ENCODE measurements around the gene PSMA7. TPM values are rescaled to one million over a fixed set of nuclear protein-coding genes. Genes with fewer than 3 reads are reported as not detected.
"Not testable (repeated sequence)": the region's sequence is repeated elsewhere in the genome, so short reads cannot be mapped to it uniquely, and the experiment has no call there.

The PSMA7 gene
- total RNA-seq, 1 experiment from 2014 or later: 503 TPM

DNA sequence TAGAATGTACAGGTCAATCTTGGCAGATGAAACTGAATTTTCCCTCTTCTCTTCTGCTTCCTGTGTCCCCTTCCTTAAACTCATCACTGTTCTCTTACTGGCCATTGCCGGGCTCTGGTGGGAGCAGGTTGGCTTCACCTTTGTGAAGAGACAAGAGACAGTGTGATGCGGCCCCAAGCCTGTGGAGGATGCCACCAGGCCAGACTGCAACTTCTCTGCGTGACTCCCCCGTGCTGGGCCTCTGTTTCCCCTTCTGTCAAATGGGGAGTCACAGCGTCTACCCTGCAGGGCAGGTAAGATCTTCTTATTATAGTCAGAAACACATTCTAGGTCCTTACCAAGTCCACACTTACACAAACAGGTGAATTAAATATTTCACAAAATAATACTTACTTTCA is 22.8 kb downstream of the PSMA7 start:
- DNase-seq (ENCODE audit: low read depth): no peak

DNA sequence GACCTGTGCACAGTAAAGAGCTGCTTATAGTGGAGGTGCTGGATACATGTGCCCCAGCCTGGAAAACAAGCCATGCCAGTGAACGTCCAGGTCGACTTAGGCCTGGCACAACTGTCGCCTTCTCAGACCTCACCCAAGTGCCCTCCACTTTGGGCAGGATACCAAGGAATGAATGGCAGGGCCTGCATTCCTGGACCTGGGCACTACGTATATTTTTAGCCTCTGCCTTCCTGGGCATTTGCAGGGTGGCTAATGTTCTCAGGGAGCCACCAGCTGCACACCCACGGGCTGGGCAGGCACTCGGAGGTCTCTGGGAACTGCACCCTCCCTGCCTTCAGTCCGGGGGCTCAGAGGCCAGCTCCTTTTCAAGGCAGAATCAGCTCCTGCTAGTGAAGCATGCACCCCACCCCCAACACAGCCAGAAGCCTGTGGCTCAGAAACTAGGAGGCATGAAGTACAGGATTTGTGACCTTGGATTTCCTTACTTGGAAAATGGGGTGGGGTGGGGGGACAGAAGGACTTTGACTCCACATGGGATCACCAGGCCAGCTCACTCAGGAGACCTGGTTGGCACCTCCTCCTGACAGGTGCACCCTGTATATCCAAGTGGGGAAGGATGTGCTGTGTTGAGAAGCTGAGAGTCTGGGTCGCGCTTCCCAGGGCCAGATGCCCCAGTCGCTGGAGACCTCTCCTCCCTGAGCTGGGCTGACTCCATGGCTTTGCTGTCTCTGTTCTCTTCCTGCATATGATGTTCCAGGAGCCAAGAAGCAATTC is 23.4 kb downstream of the PSMA7 start:
- DNase-seq (ENCODE audit: low read depth): no peak

DNA sequence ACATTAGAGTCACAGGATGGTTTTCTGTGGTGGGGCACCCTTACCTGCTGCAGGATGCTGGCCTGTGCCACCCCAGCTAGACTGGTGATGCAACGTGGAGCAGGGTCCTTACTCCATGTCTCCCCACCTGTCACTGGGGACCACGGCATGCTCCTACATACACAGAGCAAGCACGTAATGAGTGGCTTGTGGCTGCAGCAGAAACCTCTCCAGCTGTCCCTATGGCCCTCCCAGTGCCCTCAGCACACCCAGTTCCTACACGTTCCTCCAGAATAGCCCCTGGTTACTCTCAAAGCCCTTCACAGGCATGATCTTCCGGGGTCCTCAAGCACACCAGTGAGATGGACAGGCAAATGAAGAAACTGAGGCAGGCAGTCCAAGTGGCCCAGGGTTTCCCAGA is 24.1 kb downstream of the PSMA7 start:
- DNase-seq (ENCODE audit: low read depth): no peak

DNA sequence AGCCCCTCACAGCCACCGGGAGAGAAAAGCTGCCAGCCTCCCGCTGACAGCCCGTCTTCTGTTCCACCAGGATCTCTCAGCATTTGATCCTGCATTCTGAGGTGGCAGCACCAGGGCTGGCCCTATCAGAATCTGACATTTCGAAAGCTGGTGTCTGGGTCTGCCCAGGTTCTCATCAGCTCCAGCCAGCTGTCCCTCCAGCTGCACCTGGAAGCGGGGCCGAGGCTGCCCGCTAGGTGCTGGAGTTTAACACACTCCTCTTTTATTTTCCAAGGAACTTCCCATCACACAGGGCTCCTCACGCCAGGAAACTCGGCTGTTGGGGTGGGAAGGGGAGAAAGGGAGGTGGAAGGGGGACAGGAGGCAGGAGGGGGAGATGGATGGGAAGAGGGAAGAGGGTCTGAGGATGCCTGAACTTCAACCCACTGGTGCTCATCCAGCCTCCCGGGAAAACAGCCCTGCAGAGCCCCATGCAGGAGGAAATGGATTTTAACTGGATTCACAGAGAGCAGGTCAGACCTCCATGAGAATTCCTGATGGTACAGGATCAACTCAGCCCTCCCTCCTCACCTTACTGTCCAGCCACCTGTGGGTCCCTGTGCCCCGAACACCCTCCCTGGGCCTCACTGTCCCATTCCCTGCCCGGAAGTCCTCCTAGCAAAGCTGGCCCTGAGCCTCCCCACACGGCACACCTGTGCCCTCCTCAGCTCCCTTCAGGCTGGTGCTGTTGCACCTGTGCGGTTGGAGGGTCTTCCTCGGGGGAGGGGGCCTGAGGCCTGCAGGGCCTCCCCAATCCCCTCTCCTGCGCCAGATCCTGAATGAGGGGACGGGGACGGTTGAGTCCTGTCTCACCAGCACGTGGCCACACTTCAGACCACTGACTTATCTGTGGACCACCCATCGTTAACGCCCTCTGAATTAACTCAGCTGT is 24.8 kb downstream of the PSMA7 start:
- DNase-seq (ENCODE audit: low read depth): no peak

DNA sequence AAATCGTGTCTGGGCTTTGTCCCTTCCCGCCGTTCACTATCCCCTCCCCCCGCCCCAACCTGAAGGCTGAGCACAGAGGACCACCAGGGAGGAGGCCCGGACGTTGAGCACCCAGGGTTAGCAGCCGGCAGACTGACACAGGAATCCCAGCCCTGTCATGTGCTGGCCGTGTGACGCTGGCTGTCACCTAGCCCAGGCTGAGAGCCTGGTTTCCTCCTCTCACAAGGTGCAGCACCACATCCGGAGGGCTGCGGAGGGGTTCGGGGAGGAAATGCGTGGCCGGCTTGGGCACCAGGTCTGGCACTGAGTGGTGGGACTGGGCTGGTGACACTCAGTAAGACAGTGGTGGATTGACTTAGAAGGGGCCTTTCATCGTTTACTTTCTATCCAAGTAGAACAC is 25.5 kb downstream of the PSMA7 start:
- no peak for DNase-seq (ENCODE audit: low read depth)

DNA sequence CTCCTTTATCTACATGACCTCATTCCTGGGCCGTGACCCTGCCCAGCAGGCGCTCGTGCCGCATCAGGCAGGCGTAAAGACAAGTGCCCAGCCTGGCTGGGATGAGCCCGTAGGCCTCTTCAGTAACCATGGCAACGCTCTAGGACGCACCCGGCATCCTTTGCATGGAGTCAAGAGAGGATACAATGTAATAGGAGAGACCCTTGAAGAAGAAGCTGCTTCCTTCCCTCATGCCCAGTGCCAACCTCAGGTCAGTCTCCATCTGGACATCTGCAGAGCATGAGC is 25.9 kb downstream of the PSMA7 start:
- DNase-seq (ENCODE audit: low read depth): no peak

DNA sequence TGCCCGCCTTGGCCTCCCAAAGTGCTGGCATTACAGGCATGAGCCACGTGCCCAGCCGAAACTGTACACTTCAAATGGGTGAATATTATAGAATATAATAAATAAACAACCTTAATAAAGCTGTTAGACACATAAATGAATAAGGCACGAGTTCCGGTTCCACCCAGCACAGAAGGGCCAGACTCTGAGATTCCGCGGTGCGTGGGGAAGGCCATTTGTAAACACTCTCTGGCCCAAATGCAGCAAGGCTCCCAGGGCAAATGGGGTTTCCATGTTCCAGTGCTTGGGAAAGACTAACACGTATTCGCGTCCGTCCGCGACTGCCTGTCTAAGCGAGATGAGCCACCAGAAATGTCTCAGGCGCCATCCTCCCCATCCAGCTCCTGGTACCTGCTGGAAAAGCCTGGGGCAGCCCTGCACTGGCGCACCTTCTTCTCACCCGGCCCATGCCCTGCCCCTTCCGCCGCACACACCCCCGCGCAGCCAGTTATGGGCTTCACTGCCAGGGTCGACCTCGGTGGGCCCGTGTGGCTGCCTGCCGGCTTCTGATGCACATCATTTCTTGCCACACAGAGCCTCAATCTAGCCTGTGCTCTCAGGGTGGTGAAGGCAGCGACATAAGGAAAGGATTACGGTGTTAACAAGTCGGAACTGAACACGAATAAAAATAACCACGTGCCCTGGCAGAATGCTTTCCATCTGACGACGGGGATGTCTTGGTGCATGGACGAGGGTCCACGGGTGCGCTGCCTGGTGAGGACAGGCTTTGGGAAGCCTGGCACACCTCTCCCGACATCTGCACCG is 26.4 kb downstream of the PSMA7 start:
- DNase-seq (ENCODE audit: low read depth): no peak

DNA sequence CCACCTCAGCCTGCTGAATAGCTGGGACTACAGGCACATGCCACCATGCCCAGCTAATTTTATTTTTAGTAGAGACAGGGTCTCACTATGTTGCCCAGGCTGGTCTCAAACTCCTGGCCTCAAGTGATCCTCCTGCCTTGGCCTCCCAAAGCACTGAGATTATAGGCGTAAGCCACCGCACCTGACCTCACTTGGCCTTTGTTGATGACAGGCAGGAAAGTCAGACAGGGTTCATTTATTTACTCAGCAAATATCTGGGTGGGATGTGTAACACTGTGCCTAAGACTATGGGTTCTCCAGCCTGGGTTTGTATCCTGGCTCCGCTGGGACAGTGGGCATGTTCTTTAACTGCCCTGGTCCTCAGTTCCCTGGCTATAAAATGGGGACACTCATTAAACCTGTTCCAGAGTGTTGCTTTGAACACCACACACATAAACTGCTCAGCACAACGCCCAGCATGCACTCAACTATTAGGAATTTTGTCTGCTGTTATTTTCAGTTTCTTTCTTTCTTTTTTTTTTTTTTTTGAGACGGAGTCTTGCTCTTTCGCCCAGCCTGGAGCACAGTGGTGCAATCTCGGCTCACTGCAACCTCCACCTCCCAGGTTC is 27.3 kb downstream of the PSMA7 start:
- not testable (repeated sequence) for DNase-seq (ENCODE audit: low read depth)

DNA sequence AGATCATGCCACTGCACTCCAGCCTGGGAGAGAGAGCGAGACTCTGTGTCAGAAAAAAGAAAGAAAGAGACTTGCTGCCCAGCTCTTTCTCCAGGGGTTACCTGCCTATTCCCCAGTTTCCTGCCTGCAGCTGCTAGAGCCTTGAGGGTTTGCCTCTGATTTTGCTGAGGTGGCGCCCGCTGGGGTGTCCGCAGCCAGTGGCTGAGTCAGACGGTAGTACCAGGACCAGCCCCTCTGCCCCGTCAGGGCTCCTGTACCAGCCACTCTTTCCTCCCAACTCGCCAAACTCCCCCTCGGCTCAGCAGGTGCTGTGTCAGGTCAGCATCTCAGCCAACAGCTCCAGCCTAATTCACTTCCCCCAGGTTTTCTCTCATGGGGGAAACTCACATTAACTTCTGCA is 28.3 kb downstream of the PSMA7 start:
- DNase-seq (ENCODE audit: low read depth): no peak

DNA sequence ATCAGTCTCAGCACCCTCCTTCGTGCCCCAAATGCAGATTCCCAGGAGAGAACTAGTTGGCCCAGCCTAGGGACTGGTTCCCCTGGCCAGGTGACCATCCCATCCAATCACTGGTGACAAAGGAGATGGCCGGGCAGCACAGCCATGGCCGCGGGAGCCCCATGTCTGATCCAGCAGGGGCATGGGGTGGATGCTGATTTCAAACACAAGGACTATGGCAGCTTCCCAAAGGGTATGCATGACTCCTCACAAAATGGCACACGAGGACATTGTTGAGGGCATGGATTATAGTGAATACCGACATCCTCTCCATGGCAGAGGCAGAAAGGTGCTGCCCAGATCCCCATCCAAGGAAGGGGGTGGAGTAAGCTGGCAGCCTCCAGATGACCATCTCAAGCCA is 30.8 kb downstream of the PSMA7 start:
- no peak for DNase-seq (ENCODE audit: low read depth)

DNA sequence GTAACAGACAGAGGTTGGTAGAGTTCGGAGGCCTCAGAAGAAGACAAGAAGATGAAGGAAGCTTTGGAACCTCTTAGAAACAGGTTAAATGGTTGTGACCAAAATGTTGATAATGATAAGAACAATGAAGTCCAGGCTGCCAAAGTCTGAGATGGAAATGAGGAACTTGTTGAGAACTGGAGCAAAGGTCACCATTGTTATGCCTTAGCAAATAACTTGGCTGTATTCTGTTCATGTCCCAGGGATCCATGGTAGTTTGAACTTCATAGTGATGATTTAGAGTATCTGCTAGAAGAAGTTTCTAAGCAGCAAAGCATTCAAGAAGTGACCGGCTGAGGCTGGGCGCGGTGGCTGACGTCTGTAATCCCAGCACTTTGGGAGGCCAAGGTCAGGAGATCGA is 32.0 kb downstream of the PSMA7 start:
- no peak for DNase-seq (ENCODE audit: low read depth)

DNA sequence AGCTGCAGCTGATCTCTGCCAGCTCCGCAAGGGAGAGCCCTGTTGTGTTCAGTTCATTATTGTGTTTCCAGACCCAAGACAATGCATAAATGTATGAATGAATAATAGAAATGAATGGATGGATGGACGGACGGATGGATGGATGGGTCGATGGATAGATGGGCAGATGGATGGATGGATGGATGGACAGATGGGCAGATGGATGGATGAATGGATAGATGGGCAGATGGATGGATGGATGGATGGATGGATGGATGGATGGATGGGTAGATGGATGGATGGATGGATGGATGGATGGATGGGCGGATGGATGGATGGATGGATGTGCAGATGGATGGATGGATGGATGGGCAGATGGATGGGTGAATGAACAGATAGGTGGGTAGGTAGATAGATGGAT is 37.6 kb downstream of the PSMA7 start:
- no peak for DNase-seq (ENCODE audit: low read depth)

DNA sequence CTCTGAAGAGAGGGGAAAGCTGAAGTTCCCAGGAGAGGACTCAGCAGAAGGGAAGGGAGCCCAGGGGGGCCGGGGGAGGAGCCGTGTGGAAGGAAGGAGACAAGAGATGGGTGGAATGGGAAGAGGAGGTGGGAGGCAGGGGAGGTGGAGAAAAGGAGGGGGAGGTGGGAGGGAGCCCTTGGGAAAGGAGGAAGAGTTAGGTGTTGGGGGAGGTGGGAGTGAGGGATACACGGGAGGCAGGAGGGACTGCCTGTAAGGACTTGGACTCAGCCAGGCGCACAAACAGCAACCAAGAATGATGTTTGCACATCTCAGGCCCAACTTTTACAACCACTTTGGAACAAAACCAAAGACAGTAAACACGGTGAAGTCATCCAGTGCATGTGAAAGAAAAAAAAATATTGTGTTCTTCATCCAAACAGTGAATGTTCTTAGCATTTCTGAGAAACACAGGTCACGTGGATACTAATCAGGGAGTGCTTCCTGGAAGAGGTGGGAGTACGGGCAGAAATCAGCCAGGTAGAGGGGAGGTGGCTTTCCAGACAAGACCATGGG is 38.3 kb downstream of the PSMA7 start:
- no peak for DNase-seq (ENCODE audit: low read depth)

DNA sequence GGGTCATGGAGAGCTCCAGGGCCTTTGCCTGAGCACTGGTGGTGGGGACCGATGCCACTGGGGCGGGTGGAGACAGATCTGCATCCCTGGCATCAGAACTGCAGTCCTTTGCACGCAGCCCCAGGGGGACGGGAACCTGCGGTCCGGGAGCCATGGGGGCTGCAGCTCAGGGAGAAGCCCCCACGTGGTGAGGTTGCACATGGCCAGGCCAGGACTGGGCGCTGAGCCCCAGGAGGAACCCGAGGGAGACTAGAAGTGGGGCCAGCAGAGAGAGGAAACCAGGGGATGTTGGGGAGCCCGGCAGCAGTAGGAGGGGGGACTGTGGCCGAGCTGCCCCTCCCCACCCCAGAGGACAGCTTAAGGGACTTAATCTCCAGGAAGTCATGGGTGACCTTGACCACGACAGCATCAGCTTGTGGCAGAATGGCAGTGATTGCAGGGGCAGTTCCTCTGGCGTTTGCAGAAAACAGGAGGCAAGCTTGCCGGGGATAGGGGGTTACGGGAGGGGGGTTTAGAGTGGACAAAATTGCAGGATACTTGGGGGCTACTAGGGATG is 38.9 kb downstream of the PSMA7 start:
- no peak for DNase-seq (ENCODE audit: low read depth)

DNA sequence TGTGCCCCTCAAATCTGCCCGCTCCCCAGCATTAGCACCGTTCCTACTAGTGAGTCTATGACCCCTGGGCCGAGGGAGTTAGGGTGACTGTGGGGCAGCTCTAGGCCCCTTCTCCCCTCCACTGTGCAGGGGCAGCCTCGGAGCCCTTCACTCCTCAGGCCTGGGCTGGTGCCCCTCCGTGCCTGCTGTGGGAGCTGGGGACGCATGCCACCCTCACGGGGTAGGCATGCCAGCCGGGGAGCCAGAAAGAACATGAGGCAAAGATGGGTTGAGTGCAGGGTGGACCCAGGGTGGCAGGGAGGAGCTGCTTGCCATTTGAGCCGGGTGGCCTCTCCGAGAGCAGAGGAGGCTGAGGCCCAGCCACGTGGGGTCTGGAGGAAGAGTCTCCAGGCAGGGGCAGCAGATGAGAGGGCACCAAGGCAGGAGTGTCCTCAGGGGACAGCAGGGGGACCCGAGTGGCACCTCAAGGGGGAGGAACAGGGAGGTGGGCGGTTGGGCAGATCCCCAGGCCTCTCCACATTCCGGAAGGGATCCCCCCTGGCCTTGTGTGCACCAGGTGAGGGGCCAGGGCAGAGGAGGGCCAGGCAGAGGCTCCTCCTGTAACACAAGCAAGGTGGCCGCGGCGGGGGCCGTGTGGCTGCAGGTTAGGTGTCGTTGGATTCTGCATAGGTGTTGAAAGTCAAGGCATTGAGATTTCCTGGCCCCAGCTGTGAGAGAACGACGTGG is 39.5 kb downstream of the PSMA7 start:
- DNase-seq (ENCODE audit: low read depth): no peak

DNA sequence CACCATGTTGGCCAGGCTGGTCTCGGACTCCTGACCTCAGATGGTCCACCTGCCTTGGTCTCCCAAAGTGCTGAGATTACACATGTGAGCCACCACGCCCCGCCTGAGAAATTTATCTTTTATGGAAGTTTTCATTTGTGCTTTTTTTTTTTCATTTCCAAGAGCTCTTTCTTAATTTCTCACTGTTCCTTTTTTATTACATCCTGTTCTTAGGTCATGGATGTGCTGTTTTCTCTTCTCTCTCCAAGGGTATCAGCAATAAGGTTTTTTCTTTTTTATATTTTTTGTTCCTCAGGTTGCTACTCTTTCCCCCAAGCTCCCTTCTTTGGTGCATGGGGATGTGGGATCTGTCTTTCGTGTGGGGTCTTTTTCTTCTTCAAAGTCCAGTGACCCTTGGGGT is 42.1 kb downstream of the PSMA7 start:
- DNase-seq (ENCODE audit: low read depth): no peak

DNA sequence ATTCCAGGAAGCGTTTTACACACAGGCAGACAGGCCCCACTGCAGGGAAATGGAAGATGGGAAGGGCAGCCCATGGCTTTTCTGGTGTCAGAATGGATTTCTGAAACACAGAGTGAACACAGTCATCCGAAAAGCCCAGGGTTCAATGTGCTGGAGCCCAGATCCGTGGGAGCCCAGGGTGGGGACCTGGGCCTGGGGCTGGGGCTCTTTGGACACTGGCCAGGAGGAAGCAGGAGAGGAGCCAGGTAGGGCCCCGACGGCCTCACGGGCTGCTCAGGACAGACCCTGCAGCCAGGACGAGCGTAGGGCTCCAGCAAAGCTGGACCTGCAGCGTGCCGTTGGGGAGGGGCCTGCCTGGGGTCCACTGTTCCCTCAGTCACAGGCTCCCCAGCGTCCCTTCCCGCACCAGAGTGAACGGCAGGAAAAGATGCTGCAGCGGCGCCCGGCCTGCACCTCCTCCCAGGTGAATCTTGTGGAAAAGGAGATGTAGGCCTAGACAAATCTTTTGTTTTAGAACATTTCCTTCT is 45.2 kb downstream of the PSMA7 start:
- no peak for DNase-seq (ENCODE audit: low read depth)

DNA sequence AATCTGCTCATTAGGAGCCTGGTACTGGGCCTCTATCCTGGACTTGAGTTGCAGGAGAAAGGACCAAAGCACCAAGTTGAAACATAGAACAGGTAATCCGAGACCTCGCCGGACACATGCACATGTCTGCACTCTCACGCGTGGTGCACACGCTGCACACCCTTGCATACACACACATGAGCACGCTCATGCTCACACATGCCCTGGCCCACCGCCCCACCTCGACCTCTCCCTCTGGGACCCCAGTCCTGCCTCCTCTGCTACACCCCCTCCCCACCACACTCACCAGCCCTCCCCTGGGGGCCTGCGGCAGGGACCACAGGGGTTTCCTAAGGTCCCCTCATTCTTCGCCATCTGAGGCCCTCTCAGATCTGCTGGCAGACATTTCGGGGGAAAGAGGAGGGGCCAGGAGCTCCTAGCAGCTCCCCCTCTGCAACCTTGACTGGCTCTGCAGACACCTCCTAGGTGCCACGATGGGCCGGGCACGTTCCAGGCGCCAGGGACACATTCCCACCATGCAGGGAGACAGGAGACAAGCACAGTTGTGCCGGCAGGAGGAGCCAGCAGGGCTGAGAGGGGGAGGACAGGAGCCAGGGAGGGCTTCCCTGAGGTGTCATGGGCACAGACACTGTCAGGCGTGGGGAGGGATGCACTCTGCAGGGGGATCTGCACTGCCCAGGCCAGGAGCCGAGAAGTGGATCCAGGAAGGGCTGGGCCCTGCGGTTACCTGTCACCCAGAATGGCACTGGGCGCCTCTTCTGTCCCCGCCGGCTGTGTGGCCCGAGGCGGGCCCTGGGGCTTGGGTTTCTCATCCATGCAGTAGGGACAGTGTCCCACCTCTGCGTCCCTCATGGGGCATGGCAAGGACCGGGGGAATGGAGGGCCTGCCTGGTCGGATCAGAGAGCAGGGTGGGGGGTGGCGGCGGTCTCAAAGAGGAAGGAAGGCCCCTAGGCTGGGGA is 46.5 kb downstream of the PSMA7 start:
- DNase-seq (ENCODE audit: low read depth): no peak

DNA sequence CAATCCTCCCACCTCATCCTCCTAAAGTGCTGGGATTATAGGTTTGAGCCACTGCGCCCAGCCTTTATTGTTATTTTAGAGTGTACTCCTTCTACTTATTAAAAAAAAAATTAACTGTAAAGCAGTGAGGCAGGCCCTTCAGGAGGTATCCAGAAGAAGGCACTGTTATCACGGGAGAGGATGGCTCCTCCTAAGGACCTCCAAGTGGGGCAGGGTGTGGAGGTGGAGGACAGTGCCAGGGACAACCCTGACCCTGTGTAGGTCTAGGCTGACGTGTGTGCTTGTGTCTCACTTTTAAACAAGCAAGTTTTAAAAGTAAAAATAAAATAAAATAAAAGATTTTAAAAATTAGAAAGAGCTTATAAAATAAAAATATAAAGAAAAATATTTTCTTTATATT is 53.8 kb downstream of the PSMA7 start:
- DNase-seq (ENCODE audit: low read depth): no peak

Measured in LHCN-M2 (cell line).